HG03457 (cell line): Measurements from ENCODE around the gene TUBGCP2.
"Not testable (repeated sequence)": the region's sequence is repeated elsewhere in the genome, so short reads cannot be mapped to it uniquely, and the experiment has no call there.

Source experiments
- ATAC-seq: cut with Tn5 transposase; IDR thresholded peaks from one replicate; pipeline ENCODE4 v1.9.1; 2021; ENCODE audit warnings: moderate number of reproducible peaks; ENCODE audit not compliant: unreplicated experiment

TUBGCP2 gene

GRCh38 chr10:133270204-133270603 is 38.5 kb downstream of the TUBGCP2 start:
- no peak for ATAC-seq

- no peak for ATAC-seq
These were observed 39.3 kb downstream of the TUBGCP2 start for GRCh38 chr10:133269367-133269766.

GRCh38 chr10:133268532-133268931 is 40.1 kb downstream of the TUBGCP2 start:
- no peak for ATAC-seq

- ATAC-seq = no peak
These were observed 40.8 kb downstream of the TUBGCP2 start for GRCh38 chr10:133267829-133268228.

- ATAC-seq = no peak
These were observed 41.4 kb downstream of the TUBGCP2 start for GRCh38 chr10:133267293-133267692.

GRCh38 chr10:133266056-133266795 is 42.4 kb downstream of the TUBGCP2 start:
- ATAC-seq = no peak

- ATAC-seq = not testable (repeated sequence)
These were observed 43.6 kb downstream of the TUBGCP2 start for GRCh38 chr10:133265052-133265451.

GRCh38 chr10:133264461-133264860 is 44.2 kb downstream of the TUBGCP2 start:
- no peak for ATAC-seq

- ATAC-seq = no peak
These were observed 45.0 kb downstream of the TUBGCP2 start for GRCh38 chr10:133263674-133264073.

- no peak for ATAC-seq
These were observed 46.0 kb downstream of the TUBGCP2 start for GRCh38 chr10:133262696-133263095.

GRCh38 chr10:133261726-133262325 is 46.8 kb downstream of the TUBGCP2 start:
- ATAC-seq = peak; percentile 38

GRCh38 chr10:133260895-133261725 is 47.6 kb downstream of the TUBGCP2 start:
- ATAC-seq = peak; percentile 43

- ATAC-seq = no peak
These were observed 49.1 kb downstream of the TUBGCP2 start for GRCh38 chr10:133259602-133259989.

- no peak for ATAC-seq
These were observed 49.7 kb downstream of the TUBGCP2 start for GRCh38 chr10:133258818-133259601.

- ATAC-seq = no peak
These were observed 50.4 kb downstream of the TUBGCP2 start for GRCh38 chr10:133258066-133258817.

GRCh38 chr10:133257489-133258065 is 51.1 kb downstream of the TUBGCP2 start:
- no peak for ATAC-seq

GRCh38 chr10:133255323-133255722 is 53.3 kb downstream of the TUBGCP2 start:
- ATAC-seq = no peak

- no peak for ATAC-seq
These were observed 54.1 kb downstream of the TUBGCP2 start for GRCh38 chr10:133254421-133255120.

GRCh38 chr10:133253361-133253955 is 55.2 kb downstream of the TUBGCP2 start:
- no peak for ATAC-seq
